Stomach (tissue), 4 donors: ENCODE results near the gene BTG1.

Experiments
- CTCF ChIP-seq, 7 experiments: fragments of 450-650 bp in 4 of 7; fragments of 200-600 bp in 3 of 7; sonication (generic) in 3 of 7; IDR thresholded peaks; one replicate each; pipeline ENCODE4 v1.5.1; 2016 to 2019; ENCODE audit warnings: antibody characterized with exemption in 7 of 7, control low read depth in 2 of 7, mild to moderate bottlenecking in 1 of 7
- EP300 ChIP-seq: sonication (generic); formaldehyde crosslinking; IDR thresholded peaks from one replicate; pipeline ENCODE4 v1.6.1; 2017; ENCODE audit warnings: antibody characterized with exemption
- POLR2AphosphoS5 ChIP-seq, 3 donors: sonication (generic); formaldehyde crosslinking; IDR thresholded peaks; one replicate each; pipeline ENCODE4 v1.6.1; 2016; ENCODE audit warnings: antibody characterized with exemption in 3 of 3

DNA sequence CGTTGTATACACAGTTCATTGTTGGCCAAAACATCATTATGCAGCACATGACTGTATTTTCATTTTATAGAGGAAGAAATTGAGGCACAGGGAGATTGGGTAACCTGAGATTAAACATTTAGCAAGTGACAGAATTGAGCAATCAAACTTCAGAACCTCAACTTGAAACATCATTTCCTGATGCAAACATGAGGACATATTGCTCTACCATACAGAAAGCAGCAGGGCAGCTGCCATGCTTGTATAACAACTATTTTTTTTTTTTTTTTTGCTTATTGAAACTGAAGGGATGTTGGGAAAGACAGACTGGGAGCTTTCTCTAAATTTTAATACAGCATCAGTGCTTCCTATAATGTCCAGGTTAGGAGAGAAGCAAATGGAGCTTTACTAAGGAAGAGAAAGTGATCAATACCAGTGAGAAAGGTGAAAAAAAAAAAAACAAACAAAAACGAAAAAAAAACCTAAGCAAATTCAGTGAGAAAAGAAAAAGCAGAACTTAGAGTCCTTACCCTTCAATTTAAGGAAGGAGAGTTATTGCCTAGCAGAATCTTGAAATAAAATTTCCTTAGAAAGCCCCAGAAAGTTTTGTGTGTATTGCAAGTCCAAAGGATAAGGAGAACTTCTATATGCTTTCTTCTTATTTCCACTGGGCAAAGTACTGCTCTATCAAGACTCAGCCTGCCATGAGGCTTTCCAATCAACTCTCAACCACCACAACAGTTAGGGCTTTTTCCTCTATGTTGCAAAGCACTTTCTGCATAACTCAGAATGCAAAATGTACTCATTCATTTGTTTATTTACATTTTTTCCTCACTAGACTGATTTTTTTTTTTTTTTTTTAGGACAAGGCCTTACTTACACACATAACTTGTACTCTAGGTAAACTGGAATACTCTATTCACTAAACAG, 21.6 kb downstream of the BTG1 start:
- no peak for TF ChIP-seq CTCF (IDR thresholded peaks at IDR 0.05)
- no peak for TF ChIP-seq EP300
- TF ChIP-seq POLR2AphosphoS5 (IDR thresholded peaks at IDR 0.05) = no peak
